ENCODE data around the gene RUNX3. TPM values are rescaled to one million over a fixed set of nuclear protein-coding genes. Genes with fewer than 3 reads are reported as not detected.
"Not testable (repeated sequence)": the region's sequence is repeated elsewhere in the genome, so short reads cannot be mapped to it uniquely, and the experiment has no call there.

The RUNX3 gene
- total RNA-seq, 2 donors from 2014 or later, result 6.8 to 8.5 TPM

DNA sequence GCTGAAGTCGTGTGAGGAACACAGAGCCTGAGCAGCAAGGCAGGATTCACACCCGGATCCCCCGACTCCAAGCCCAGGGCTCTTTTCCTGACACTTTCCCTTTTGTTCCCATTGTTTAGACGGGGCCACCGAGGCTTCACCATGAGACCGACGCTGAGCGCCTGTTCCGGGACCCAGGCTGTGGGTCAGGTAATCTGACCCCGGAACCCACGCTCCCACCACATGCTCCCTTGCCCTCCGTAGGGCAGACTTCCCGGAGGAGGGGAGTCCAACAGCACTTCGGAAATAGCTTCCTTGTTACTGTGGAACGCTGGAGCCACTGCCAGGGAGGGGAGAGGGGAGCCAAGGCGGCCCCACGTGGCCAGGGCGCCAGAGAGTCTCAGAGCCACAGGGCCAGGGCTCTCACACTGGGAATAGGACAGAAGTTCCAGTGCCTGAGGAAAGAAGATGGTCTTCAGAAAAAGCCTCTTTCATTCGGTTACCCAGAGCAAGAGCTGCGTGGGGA, 18.4 kb downstream of the RUNX3 start:
- H3K27ac ChIP-seq, result peak overlapping the region in 1 of 2 donors; percentile 44
- no peaks in the 10 kb centered on the region for H3K27me3 ChIP-seq (replicated peaks; ENCODE audit: insufficient read depth)
- no peaks in the 10 kb centered on the region for H3K9me3 ChIP-seq
- no peaks in the 10 kb centered on the region for H3K36me3 ChIP-seq
- H3K4me3 ChIP-seq, result no peak overlapping the region
- TF ChIP-seq, protein P1, sequence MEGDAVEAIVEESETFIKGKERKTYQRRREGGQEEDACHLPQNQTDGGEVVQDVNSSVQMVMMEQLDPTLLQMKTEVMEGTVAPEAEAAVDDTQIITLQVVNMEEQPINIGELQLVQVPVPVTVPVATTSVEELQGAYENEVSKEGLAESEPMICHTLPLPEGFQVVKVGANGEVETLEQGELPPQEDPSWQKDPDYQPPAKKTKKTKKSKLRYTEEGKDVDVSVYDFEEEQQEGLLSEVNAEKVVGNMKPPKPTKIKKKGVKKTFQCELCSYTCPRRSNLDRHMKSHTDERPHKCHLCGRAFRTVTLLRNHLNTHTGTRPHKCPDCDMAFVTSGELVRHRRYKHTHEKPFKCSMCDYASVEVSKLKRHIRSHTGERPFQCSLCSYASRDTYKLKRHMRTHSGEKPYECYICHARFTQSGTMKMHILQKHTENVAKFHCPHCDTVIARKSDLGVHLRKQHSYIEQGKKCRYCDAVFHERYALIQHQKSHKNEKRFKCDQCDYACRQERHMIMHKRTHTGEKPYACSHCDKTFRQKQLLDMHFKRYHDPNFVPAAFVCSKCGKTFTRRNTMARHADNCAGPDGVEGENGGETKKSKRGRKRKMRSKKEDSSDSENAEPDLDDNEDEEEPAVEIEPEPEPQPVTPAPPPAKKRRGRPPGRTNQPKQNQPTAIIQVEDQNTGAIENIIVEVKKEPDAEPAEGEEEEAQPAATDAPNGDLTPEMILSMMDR (IDR thresholded peaks at IDR 0.05), result no peak
- H3K4me1 ChIP-seq (ENCODE audit: control insufficient read depth in 1 of 2, low read depth in 2 of 2), result peaks cover 3 to 16% of the 10 kb centered on the region in 2 donors
- ATAC-seq (ENCODE audit: insufficient number of reproducible peaks, low FRiP score, low read depth) (no peak), DNase-seq (ENCODE audit: low spot score) (no peak)

DNA sequence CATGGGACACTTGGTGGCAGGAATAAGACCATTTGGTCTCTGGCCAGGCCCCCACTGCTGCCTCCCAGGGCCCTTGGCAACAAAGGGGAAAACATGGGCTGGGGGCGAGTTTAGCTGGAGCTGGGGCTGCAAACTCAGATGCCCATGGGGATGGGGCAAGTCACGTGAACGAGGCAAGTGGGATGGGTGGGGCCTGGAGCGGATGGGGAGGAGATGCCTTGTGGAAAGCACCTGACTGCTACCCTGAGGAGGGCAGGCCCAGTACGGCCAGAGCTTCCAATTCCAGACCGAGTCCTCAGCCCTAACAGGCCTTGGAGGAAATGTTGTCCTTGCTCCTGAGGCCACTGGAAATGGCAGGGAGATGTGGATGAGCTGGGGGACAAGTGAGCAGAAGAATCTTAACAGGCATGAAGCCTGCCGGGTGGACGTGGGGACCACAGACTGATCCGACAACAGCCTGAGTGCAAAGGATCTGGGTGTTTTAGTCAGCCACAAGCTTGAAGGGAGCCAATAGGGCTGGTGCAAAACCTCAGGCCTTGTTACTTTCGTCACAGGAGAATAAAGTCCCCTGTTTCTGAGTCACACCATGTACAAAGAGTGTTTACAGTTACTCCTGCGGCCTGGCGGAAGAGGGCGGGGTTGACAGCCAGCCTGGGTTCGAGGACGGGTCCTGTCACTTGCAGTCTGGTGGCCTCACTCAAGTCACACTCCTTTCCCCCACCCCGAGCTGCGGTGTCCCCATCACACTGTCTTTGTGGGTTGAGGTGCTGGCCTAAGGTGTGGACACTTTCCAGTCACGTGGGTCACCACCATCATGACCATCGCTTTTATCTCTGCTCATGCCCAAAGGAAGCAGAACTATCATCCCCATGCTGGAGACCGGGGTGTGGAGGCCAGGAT, 19.1 kb downstream of the RUNX3 start:
- ATAC-seq (ENCODE audit: insufficient number of reproducible peaks, low FRiP score, low read depth), result no peak
- Histone ChIP-seq H3K4me1 (ENCODE audit: control insufficient read depth in 1 of 2, low read depth in 2 of 2) (peaks cover 3 to 16% of the 10 kb centered on the region in 2 donors), H3K36me3 (no peaks in the 10 kb centered on the region), H3K27me3 (replicated peaks; ENCODE audit: insufficient read depth) (no peaks in the 10 kb centered on the region), H3K9me3 (no peaks in the 10 kb centered on the region), H3K4me3 (no peak overlapping the region), H3K27ac (peak overlapping the region in 1 of 2 donors; percentile 44)
- no peak for DNase-seq (ENCODE audit: low spot score)
- TF ChIP-seq, protein P1 (IDR thresholded peaks at IDR 0.05), result no peak

DNA sequence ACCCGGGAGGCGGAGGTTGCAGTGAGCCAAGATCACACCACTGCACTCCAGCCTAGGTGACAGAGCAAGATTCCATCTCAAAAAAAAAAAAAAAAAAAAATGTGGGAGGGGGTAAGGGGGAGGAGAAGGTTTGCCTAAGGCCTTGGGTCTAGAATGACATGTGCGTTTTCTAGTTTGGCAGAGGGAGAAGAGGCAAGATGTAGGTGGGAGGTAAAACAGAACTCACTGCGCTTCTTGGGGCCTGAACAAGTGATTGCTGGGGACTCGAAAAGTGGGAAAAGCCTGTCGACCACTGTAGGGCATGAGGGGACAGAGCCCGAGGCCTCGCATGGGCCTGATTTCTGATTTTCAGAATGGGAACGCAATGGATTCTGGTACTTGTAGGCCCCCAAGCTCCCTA, 19.9 kb downstream of the RUNX3 start:
- ATAC-seq (ENCODE audit: insufficient number of reproducible peaks, low FRiP score, low read depth), result no peak
- H3K4me1 ChIP-seq (ENCODE audit: control insufficient read depth in 1 of 2, low read depth in 2 of 2), result peaks cover 3 to 16% of the 10 kb centered on the region in 2 donors
- DNase-seq (ENCODE audit: low spot score), result no peak
- no peaks in the 10 kb centered on the region for H3K36me3 ChIP-seq
- H3K27ac ChIP-seq, result peak overlapping the region in 1 of 2 donors; percentile 35
- no peak overlapping the region for H3K4me3 ChIP-seq
- TF ChIP-seq, protein P1 (IDR thresholded peaks at IDR 0.05), result no peak
- H3K27me3 ChIP-seq (replicated peaks; ENCODE audit: insufficient read depth), result no peaks in the 10 kb centered on the region
- H3K9me3 ChIP-seq, result no peaks in the 10 kb centered on the region

DNA sequence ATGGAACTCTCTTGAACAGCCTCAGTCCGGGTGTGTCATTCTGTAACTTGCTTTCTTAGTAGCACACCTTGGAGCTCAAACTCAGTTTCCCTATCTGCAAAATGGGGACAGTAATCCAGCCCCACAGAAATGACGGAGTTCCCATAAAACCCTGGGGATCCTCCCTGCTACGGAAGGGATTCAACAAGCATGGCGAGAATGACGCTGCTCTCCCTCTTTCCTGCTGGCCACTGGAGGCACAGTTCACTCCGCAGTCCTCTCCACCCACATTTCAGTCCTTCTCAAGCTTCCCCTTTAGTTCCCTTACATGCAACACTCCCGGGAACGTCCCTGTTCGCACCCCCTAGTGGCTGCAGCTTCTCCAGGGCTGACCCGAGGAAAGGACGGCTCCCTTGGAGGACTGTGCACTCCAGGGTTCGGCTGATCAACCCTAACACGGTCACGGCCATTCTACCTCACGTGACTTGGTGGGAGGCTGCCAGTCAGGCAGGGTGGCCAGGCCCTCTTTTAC, 20.6 kb downstream of the RUNX3 start:
- no peak for DNase-seq (ENCODE audit: low spot score)
- Histone ChIP-seq H3K27me3 (replicated peaks; ENCODE audit: insufficient read depth) (no peaks in the 10 kb centered on the region), H3K4me1 (ENCODE audit: control insufficient read depth in 1 of 2, low read depth in 2 of 2) (peaks cover 3 to 13% of the 10 kb centered on the region in 2 donors), H3K9me3 (no peaks in the 10 kb centered on the region), H3K27ac (no peak overlapping the region), H3K4me3 (no peak overlapping the region), H3K36me3 (no peaks in the 10 kb centered on the region)
- ATAC-seq (ENCODE audit: insufficient number of reproducible peaks, low FRiP score, low read depth), result no peak
- TF ChIP-seq, protein P1 (IDR thresholded peaks at IDR 0.05), result peak; percentile 21

DNA sequence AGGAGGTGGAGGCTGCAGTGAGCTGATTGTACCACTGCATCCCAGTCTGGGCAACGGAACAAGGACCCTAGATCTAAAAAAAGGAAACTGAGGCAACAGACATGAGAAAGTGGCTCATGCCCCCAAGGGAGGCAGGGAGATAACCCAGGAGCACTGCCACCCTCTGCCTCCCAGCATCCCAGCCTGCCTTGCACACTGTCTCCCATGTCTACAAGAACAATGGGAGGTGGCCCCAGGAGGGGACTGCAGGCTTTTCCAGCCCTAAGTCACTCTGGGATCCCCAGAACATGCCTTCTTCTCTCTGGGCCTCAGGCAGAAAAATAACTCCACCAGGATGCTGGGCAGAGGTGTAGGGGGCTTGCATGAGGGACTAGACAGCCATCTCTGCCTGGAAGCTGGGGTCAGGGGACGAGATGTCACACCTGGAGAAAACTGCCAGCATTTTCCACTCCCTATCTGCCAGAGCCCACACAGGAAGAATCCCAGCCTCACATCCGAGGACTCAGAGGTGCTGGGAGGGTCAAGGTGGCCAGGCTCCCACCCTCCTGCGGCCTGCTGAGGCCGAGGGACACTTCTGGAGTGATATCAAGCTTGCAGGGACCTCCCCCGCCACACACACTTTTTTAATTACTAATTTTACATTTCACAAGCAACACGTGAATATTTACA, 21.4 kb downstream of the RUNX3 start:
- H3K4me1 ChIP-seq (ENCODE audit: control insufficient read depth in 1 of 2, low read depth in 2 of 2), result peaks cover 3 to 9% of the 10 kb centered on the region in 2 donors
- TF ChIP-seq, protein P1 (IDR thresholded peaks at IDR 0.05), result no peak
- H3K9me3 ChIP-seq, result no peaks in the 10 kb centered on the region
- no peak overlapping the region for H3K4me3 ChIP-seq
- no peaks in the 10 kb centered on the region for H3K27me3 ChIP-seq (replicated peaks; ENCODE audit: insufficient read depth)
- no peak for ATAC-seq (ENCODE audit: insufficient number of reproducible peaks, low FRiP score, low read depth)
- DNase-seq (ENCODE audit: low spot score), result no peak
- H3K27ac ChIP-seq, result no peak overlapping the region
- no peaks in the 10 kb centered on the region for H3K36me3 ChIP-seq

DNA sequence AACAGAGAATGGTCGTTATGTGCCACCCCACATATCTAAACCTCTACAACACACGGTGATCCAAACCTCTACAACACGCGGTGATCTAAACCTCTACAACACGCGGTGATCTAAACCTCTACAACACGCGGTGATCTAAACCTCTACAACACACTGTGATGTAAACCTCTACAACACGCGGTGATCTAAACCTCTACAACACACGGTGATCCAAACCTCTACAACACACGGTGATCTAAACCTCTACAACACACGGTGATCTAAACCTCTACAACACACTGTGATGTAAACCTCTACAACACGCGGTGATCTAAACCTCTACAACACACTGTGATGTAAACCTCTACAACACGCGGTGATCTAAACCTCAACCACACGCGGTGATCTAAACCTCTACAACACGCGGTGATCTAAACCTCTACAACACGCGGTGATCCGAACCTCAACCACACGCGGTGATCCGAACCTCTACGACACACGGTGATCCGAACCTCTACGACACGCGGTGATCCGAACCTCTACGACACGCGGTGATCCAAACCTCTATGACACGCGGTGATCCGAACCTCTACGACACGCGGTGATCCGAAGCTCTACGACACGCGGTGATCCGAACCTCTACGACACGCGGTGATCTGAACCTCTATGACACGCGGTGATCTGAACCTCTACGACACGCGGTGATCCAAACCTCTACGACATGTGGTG, 22.3 kb downstream of the RUNX3 start:
- H3K4me3 ChIP-seq; DNase-seq (ENCODE audit: low spot score); H3K27me3 ChIP-seq (replicated peaks; ENCODE audit: insufficient read depth); H3K27ac ChIP-seq; H3K4me1 ChIP-seq (ENCODE audit: control insufficient read depth in 1 of 2, low read depth in 2 of 2); H3K9me3 ChIP-seq; ATAC-seq (ENCODE audit: insufficient number of reproducible peaks, low FRiP score, low read depth); H3K36me3 ChIP-seq: not testable (repeated sequence)

All from thoracic aorta (tissue), 2 donors.